Loucy (cell line): ENCODE measurements around the gene XIRP2.

Source experiments
- H2AFZ ChIP-seq: fragments of 200-600 bp; sonication (generic); 2 replicates; pipeline ENCODE4 v1.6.0; 2016; ENCODE audit warnings: antibody characterized with exemption, mild to moderate bottlenecking, low read length, moderate library complexity
- H3F3A ChIP-seq: fragments of 200-600 bp; 2 replicates; pipeline ENCODE4 v1.6.0; 2016; ENCODE audit warnings: antibody characterized with exemption, low read depth, mild to moderate bottlenecking
- H3K27me3 ChIP-seq: fragments of 200-600 bp; sonication (generic); 2 replicates; pipeline ENCODE4 v1.6.1; 2014; ENCODE audit warnings: low read length, mild to moderate bottlenecking; ENCODE audit not compliant: insufficient read depth, poor library complexity, severe bottlenecking
- H3K36me3 ChIP-seq: fragments of 200-600 bp; sonication (generic); 2 replicates; pipeline ENCODE4 v1.6.1; 2016; ENCODE audit warnings: low read length; ENCODE audit not compliant: insufficient read depth
- H3K4me1 ChIP-seq: fragments of 200-600 bp; sonication (generic); 2 replicates; pipeline ENCODE4 v1.5.1; 2014; ENCODE audit warnings: low read length, mild to moderate bottlenecking; ENCODE audit not compliant: insufficient read depth, poor library complexity, severe bottlenecking
- H3K4me2 ChIP-seq: fragments of 200-600 bp; sonication (generic); 2 replicates; pipeline ENCODE4 v1.6.0; 2014; ENCODE audit warnings: antibody characterized with exemption, low read length, low read depth, mild to moderate bottlenecking; ENCODE audit not compliant: poor library complexity, severe bottlenecking
- H3K4me3 ChIP-seq: fragments of 200-600 bp; sonication (generic); 2 replicates; pipeline ENCODE4 v1.5.1; 2014; ENCODE audit warnings: low read length, mild to moderate bottlenecking, mixed read lengths; ENCODE audit not compliant: poor library complexity, severe bottlenecking
- H3K79me2 ChIP-seq: fragments of 200-600 bp; sonication (generic); 2 replicates; pipeline ENCODE4 v1.6.1; 2014; ENCODE audit warnings: low read length; ENCODE audit not compliant: insufficient read depth
- H3K9ac ChIP-seq: fragments of 200-600 bp; sonication (generic); 2 replicates; pipeline ENCODE4 v1.6.0; 2014; ENCODE audit warnings: mild to moderate bottlenecking, low read depth, low read length, moderate library complexity; ENCODE audit not compliant: poor library complexity, severe bottlenecking
- H3K9me2 ChIP-seq: fragments of 200-600 bp; sonication (generic); replicated peaks from 2 replicates; pipeline ENCODE4 v1.6.1; 2016; ENCODE audit warnings: low read depth, low read length, mixed read lengths
- H3K9me3 ChIP-seq: fragments of 200-600 bp; sonication (generic); 2 replicates; pipeline ENCODE4 v1.6.1; 2014; ENCODE audit warnings: mild to moderate bottlenecking, antibody characterized with exemption, low read length, low read depth; ENCODE audit not compliant: insufficient read depth
- H4K20me1 ChIP-seq: fragments of 200-600 bp; sonication (generic); 2 replicates; pipeline ENCODE4 v1.6.0; 2014; ENCODE audit warnings: antibody characterized with exemption, low read length, mild to moderate bottlenecking; ENCODE audit not compliant: insufficient read depth, poor library complexity, severe bottlenecking
- CTCF ChIP-seq: fragments of 200-600 bp; sonication (generic); conservative IDR thresholded peaks from 2 replicates; pipeline ENCODE4 v1.5.1; 2014; ENCODE audit warnings: mild to moderate bottlenecking, antibody characterized with exemption, low read length
- EZH2phosphoT487 ChIP-seq: fragments of 200-600 bp; IDR thresholded peaks from 2 replicates; pipeline ENCODE4 v1.6.1; 2018; ENCODE audit warnings: antibody characterized with exemption, mild to moderate bottlenecking, moderate library complexity, borderline replicate concordance

XIRP2 gene

DNA sequence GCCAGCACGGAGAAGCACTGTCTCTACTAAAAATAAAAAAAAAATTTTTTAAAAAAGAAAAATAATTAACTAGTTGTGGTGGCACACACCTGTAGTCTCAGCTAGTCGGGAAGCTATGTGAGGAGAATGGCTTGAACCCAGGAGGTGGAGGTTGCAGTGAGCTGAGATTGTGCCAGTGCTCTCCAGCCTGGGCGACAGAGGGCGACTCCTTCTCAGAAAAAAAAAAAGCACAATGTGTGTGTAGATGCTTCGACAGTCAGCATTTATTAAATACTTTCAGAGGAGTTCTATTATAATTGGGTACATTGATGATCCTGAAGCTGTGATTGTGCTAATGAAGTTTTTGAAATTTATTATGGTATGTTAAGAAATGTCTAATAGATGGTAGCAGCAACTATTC, 46.5 kb downstream of the XIRP2 start:
- H3K4me1 ChIP-seq = no peaks in the 10 kb centered on the region
- no peaks in the 10 kb centered on the region for H3K79me2 ChIP-seq
- H4K20me1 ChIP-seq = no peaks in the 10 kb centered on the region
- no peak overlapping the region for H3K4me3 ChIP-seq
- H3F3A ChIP-seq = no peaks in the 10 kb centered on the region
- no peak overlapping the region for H3K9ac ChIP-seq
- H3K4me2 ChIP-seq = no peak overlapping the region
- no peaks in the 10 kb centered on the region for H3K9me3 ChIP-seq
- no peaks in the 10 kb centered on the region for H3K9me2 ChIP-seq
- no peaks in the 10 kb centered on the region for H3K36me3 ChIP-seq
- H2AFZ ChIP-seq = no peak overlapping the region
- H3K27me3 ChIP-seq = no peaks in the 10 kb centered on the region
- TF ChIP-seq CTCF (no peak), EZH2phosphoT487 (no peak)

GRCh38 chr2:166942377-166942776, 54.1 kb downstream of the XIRP2 start:
- H3F3A ChIP-seq = no peaks in the 10 kb centered on the region
- no peaks in the 10 kb centered on the region for H3K4me1 ChIP-seq
- H3K4me3 ChIP-seq = no peak overlapping the region
- no peaks in the 10 kb centered on the region for H4K20me1 ChIP-seq
- H3K27me3 ChIP-seq = no peaks in the 10 kb centered on the region
- TF ChIP-seq CTCF = no peak
- TF ChIP-seq EZH2phosphoT487 = no peak
- H3K9me3 ChIP-seq = no peaks in the 10 kb centered on the region
- H3K9ac ChIP-seq = no peak overlapping the region
- no peak overlapping the region for H3K4me2 ChIP-seq
- H3K79me2 ChIP-seq = no peaks in the 10 kb centered on the region
- H3K9me2 ChIP-seq = no peaks in the 10 kb centered on the region; the same call in 1 of the 2 replicates
- H3K36me3 ChIP-seq = no peaks in the 10 kb centered on the region
- H2AFZ ChIP-seq = no peak overlapping the region

DNA sequence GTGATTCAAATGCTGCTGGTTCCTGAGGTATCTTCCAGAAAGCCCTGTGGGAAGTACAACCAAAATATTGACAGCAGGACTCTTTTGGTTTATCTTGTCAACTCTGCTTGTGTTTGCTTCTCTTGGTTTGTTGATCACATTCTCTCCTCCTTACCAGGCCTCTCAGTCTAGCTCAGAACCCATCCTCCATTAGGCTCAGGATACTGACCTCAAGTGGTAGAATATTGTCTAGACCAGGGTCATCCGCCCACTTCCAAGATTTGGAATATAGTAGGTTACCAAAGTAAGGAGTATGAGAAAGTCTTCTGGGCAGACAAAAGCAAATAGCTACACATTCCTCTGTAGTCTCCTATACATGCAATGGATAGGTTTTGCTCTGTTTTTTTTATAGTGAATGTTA, 56.6 kb downstream of the XIRP2 start:
- no peaks in the 10 kb centered on the region for H4K20me1 ChIP-seq
- no peaks in the 10 kb centered on the region; the same call in 1 of the 2 replicates for H3K9me2 ChIP-seq
- H3K4me1 ChIP-seq = no peaks in the 10 kb centered on the region
- no peak overlapping the region for H2AFZ ChIP-seq
- H3K4me2 ChIP-seq = no peak overlapping the region
- H3K27me3 ChIP-seq = no peaks in the 10 kb centered on the region
- no peaks in the 10 kb centered on the region for H3K36me3 ChIP-seq
- no peak overlapping the region for H3K4me3 ChIP-seq
- no peaks in the 10 kb centered on the region for H3K79me2 ChIP-seq
- no peaks in the 10 kb centered on the region for H3F3A ChIP-seq
- no peaks in the 10 kb centered on the region for H3K9me3 ChIP-seq
- H3K9ac ChIP-seq = no peak overlapping the region
- no peak for TF ChIP-seq EZH2phosphoT487
- no peak for TF ChIP-seq CTCF
